GM19193 (cell line): ENCODE measurements around the gene HECTD4.

Experiments
- POLR2A ChIP-seq: IDR thresholded peaks from 4 replicates; pipeline ENCODE4 v1.6.1; 2011; ENCODE audit not compliant: insufficient read depth, insufficient read length; ENCODE audit errors: extremely low read depth

The HECTD4 gene

DNA sequence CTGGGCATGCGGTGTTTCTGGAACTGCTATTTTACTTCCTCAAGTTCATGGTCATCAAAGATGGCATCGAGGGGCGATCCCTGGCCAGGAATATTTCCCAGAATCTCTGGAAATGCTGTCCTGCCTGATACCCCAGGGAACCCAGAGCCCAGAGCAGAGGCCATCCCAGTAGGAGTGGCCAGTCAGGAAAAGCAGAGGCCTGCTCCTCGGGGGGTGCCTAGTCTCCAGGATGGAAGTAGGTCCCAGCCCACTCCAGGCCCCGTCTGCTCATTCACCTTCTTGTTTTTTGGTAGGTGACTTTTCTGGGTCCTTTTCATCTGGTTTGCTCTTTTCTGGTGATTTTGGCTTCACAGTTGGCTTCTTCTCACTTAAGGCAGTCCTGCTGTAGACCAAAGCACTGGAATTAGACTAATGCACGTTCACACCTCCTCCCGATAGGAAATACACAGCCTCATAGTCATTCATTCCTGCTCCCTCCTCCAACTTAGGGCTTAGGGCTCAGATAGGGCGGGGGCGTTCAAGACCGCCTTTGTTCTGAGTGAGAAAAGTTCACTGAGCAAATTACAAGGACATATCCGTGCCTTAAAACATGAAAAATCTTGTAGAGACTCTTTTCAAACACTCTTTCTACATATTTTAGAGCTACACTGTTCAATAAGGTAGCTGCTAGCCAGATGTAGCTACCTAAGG lies 205.8 kb downstream of the HECTD4 start:
- no peak for TF ChIP-seq POLR2A

DNA sequence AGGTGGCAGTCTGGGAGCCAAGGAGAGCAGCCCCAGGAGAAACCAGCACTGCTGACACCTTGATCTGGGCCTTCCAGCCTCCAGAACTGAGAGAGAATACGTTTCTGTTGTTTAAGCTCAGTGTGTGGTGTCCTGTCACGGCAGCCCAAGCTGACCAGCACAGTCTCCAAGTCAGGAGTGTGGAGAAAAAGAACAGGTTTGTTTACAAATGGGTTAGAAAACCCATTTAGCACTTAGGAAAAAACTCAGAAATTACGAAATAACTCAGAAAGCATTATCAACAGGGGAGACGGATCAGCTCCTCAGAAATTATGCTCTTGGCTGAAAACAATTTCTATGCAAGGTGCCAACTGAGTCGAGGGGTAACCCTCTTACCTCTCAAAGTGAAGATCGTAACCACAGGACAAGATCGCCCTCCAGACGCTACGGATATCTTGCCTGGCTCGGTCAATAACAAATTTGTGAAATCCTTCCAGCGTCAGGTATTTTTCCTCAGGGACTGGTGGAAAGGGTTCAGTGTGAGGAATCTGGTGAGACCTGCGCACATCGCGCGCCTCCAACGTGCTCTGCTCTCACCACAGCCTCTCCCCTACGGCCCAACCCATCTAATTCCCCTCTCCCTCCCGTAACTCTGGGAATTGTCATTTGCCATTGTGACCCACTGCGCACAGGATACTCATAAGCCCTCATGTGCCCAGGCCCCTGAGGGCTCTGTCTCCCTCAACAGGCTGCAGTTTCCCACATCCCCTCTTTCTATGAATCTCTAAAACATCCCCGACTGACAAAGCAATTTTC lies 206.7 kb downstream of the HECTD4 start:
- no peak for TF ChIP-seq POLR2A

DNA sequence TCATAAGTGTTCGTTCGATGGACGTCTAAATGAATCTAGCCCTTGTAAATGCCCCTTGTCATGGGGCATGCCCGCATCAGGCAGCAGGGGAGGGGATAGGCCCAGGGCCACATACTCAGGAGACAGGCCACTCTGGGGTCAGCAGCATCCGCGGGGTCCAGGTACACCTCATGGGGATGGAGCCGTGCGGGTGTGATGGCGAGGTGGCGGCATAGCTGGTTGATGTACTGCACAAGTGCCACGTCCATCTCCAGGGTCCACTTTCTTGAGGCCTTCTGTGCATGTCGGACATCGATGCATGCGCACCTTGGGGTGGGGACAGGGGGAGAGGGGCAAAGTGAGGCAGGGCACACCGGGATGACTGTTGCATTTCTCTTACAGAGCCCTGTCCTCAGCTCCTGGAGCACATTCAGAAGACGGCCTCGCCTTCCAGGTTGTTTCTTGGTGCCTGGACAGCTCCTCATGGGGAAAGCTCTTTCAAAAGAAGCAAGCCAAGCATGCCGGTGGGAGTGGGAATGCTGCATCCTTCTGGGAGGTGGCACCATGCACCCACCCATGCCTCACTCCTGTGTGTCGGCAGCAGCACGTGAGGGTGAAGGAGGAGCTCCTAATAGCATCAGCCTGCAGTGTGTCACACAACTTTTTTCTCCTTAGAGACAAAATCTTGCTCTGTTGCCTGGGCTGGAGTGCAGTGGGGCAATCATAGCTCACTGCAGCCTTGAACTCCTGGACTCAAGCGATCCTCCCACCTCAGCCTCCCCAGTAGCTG lies 209.5 kb downstream of the HECTD4 start:
- TF ChIP-seq POLR2A, result no peak

DNA sequence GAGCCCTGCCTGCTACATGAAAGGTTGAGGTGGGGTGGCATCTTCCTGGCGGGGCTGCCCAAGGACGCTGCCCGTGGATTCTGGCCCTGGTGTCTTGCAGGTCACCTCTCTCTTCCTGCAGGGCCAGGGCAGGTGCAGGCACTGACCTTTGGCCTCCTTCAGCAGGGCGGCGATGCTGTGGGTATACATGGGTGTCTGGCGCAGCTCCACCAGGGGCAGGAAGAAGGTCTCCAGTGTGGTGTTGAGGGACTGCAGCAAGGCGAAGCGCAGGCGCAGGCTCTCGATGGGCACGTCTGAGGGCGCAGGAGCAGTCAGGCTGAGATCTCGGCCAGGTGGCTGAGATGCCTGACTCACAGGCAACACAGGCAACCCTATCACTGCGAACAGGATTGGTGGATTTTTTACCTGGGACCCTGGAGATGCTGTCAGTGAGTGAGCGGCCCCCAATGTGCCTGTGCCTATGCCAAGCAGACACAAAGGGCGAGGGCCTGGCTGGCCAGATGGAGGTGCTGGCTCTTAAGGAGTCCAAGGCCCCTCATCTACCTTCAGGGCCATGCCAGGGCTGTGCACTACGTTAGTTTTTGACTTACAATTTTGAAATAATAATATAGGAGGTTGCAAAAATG lies 211.1 kb downstream of the HECTD4 start:
- TF ChIP-seq POLR2A, result no peak

DNA sequence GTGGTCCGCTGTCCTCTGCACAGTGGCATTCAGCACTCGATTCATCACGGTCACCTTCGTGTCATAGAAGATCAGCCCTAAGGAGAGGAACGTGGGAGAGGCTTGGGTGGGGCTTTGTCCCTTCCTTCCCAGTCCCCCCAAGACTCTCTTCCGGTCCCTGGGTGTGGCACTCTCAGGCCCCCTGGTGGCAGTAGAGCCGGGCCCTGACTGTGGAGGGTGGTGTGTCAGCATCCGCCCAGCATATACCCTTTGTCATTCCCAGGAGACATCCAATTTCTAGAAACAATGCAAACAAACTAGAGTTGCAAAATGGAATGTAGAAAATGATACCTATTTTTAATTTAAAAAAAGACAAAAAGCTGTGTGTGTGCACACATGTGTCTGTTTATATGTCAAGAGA lies 211.9 kb downstream of the HECTD4 start:
- no peak for TF ChIP-seq POLR2A

DNA sequence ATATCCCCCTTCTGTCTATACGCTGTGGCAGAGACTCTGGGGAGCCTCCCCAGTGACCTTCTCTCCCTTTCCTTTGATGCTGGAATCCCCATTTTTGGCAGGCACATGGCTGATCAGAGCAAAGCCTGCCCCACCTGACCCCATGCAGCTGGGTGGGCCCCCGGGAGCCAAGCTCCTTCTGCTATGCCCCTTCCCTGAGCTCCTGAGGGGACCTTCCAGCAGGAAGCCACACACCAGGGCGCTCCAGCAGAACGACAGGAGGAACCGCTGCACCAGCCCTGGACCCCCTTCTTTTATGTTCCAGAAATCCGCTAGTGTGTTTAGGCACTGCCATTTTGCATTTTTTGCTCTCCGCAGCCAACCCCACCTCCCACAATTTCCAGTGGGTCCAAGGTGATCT lies 212.3 kb downstream of the HECTD4 start:
- no peak for TF ChIP-seq POLR2A

DNA sequence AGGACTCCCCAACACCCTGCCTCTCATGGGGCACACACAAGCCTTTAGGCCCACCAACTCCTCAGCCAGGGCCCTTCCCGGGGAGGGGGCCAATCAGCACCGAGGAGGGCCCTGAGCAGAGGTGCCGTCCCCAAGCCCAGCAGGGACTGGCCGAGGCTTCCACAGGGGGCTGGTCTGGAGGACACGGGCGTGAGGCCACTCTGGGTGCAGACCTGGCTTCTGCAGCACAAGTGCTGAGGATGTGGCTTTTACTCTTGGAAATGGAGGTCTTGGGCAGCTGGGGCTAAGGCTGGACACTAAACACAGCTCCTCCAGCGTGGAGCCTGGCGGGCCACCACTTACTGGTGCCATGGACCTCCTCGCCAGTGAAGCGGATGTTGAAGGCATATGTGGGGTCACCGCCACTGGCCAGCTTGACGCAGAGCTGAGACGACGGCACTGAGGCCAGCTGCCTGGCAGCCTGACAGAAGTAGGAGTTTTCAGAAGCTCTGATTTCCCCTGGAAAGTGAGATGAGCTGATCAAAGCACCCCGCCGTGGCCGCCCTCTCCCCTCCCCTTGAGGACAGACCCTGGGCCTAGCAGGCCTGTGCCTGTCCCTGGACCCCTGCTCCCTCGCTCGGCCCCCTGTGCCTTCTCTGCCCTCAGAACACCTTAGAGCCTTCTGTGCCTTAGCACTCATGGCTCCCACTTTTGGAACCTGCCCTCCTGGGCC lies 212.9 kb downstream of the HECTD4 start:
- no peak for TF ChIP-seq POLR2A

DNA sequence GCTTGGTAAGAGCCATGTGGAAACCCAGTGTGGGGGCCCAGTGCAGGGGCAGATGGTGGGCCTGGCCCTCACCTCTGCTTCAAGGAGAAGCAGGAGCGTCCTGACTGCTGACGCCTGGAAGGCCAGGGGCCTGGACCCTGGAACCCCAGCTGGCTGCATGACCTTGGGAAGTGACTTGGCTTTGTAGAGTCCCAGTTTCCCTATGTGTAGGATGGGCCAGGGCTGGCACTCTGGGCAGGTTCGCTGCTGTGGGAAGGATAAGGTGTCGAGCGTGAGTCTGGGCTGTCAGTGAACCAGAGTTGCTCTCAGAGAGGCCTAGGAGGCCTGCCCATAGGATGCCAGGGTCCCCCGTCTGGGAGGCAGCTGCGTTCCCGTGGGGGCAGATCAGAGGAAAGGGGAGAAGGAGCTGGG lies 213.7 kb downstream of the HECTD4 start:
- TF ChIP-seq POLR2A, result no peak

DNA sequence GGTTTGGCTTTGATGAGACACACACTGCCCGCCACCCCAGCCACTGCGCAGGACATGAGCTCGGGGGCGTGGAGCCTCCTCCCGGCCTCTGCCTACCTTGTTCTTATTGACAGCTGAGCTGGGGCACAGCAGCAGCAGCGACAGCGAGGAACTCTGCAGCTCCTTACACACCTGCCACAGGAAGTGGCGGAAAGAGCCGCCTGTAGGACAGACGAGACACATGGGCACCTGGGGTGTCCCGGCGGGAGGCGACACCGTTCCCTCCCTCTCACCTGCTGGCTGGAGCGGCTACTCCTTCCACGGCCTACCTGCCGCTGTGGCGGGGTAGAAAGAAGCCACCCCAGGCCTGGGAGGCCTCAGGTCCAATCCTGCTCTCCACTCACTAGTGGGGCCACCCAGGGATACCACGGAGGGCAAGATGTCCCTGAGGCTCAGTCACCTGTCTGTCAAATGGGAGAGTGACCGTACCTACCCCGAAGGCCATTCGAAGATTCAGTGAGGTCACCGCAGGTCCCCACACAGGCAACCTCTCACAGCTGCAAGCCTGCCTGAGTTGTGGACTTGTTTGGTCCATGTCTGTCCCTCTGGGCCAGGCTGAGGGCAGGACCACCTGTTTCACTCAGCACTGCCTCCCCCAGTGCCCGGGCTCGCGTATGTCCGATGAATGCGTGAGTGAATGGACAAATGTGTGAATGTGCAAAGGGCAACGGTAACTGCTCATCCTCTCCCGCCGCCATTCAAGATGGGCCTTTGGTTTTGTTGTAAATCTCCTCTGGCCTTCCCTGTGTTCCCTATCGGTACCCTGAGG lies 214.3 kb downstream of the HECTD4 start:
- no peak for TF ChIP-seq POLR2A

DNA sequence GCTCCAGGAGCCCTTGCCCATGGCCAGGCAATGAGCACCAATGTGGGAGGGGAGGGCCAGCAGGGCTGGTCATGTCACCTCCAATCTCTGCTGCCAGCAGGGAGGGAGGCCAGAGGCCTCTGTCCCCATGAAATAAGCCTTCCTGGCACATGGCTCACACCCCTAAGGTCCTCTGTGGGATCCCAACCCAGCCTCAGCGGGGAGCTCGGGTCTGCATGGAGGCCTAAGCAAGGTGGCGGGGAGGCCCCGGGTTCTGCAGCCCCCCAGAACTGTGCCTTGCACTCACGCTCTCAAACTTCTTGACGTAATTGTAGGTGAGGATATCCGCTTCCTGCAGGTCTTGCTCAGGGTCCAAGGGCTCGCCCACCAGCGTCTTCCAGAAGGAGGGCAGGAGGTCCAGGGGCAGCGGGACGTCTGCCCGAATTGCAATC lies 215.2 kb downstream of the HECTD4 start:
- TF ChIP-seq POLR2A, result no peak

DNA sequence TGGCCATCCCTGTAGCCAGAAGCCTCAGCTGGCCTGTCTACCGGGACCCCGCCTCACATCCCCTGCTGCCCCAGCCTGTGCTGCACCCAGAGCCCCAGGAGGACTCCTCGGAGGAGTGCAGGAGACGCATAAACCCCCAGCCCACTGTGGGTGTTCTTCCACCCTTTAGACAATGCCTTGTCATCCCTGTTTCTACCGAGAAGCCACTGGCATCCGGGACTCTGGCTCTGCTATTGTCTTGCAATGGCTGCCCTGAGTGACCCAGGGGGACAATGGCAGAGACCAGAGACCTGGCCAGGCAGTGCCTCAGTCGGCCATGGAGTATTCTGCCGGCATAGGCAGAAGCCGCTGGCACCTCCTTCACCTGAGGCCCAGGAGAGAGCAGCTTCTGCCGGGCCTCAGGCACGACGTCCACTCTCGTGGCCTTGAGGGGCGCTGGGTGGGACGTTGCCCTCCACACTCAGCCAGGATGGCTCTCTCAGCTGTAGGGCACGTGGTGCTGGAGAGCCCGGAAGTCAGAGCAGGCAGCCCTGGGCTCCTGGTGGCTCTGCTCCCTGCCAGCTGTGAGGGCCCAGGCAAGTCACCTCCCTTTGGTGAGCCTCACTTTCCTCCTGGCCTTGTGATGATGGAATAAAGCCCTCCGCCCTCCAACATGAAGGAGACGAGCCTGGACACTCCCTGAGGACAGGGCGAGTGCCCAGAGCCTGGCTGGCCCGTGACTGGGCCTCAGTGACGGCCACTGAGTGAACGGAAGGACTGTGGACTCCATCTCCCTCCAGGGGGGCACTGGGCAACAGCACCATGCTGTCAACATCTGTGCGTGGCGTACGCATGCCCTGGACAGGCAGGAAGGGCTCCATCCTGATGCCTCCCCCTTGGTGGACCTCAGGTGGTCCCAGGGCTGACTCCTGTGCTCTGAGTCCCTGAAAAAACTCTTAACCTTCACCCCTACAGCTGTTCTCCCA lies 215.9 kb downstream of the HECTD4 start:
- no peak for TF ChIP-seq POLR2A

DNA sequence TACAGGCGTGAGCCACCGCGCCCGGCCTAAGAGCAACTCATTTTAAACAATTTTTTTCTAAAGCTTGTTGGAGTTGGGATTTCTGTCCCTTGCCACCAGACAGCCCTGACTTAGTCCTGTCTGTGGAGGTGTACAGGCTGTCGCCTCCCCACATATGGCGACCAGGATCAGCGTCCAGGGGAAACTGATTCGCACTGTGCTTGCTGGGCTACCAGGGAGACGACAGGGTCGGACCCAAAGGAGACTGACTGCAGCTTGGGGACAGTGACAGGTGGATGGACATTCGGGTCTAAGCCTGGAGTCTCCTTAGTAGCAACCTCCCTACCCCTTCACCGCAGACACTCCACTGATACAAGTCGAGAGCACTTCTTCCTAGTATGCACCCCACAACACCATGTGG lies 216.6 kb downstream of the HECTD4 start:
- no peak for TF ChIP-seq POLR2A
